GM23338 (cell line): ENCODE results near the gene TRMT10B. TPM values are rescaled to one million over a fixed set of nuclear protein-coding genes. Genes with fewer than 3 reads are reported as not detected.

ENCODE experiments used
- ATAC-seq: fragments of 200-7000 bp; cut with Tn5 transposase; 3 replicates; pipeline ENCODE4 v1.9.1; 2020
- DNase-seq: peaks from one replicate; pipeline ENCODE4 v3.0.0-alpha.2; 2015; ENCODE audit warnings: low spot score
- H2AFZ ChIP-seq: fragments of 200-600 bp; sonication (generic); 2 replicates; pipeline ENCODE4 v1.8.0; 2016; ENCODE audit warnings: antibody characterized with exemption, mild to moderate bottlenecking, moderate library complexity
- H3F3A ChIP-seq: fragments of 200-600 bp; sonication (generic); replicated peaks from 2 replicates; pipeline ENCODE4 v1.8.0; 2017; ENCODE audit warnings: antibody characterized with exemption, mixed run types, low read depth
- H3K27ac ChIP-seq: fragments of 200-600 bp; sonication (generic); 2 replicates; pipeline ENCODE4 v1.6.1; 2016; ENCODE audit warnings: low read depth
- H3K27me3 ChIP-seq: fragments of 200-600 bp; sonication (generic); 2 replicates; pipeline ENCODE4 v1.8.0; 2016; ENCODE audit warnings: mild to moderate bottlenecking, mixed run types, moderate library complexity; ENCODE audit not compliant: insufficient read depth
- H3K36me3 ChIP-seq: fragments of 200-600 bp; sonication (generic); 2 replicates; pipeline ENCODE4 v1.8.0; 2016; ENCODE audit warnings: mild to moderate bottlenecking; ENCODE audit not compliant: insufficient read depth
- H3K4me1 ChIP-seq: fragments of 200-600 bp; sonication (generic); 2 replicates; pipeline ENCODE4 v1.8.0; 2016; ENCODE audit warnings: mild to moderate bottlenecking, moderate library complexity; ENCODE audit not compliant: insufficient read depth
- H3K4me2 ChIP-seq: fragments of 200-600 bp; sonication (generic); 2 replicates; pipeline ENCODE4 v1.7.1; 2017; ENCODE audit warnings: mixed run types
- H3K4me3 ChIP-seq: fragments of 200-600 bp; sonication (generic); 2 replicates; pipeline ENCODE4 v1.6.1; 2016; ENCODE audit warnings: mixed run types
- H3K79me2 ChIP-seq: fragments of 200-600 bp; sonication (generic); replicated peaks from 2 replicates; pipeline ENCODE4 v1.8.0; 2017; ENCODE audit warnings: mild to moderate bottlenecking; ENCODE audit not compliant: insufficient read depth
- H3K9me2 ChIP-seq: fragments of 200-600 bp; sonication (generic); 2 replicates; pipeline ENCODE4 v1.8.0; 2017; ENCODE audit not compliant: insufficient read depth
- H4K20me1 ChIP-seq: fragments of 200-600 bp; sonication (generic); replicated peaks from 2 replicates; pipeline ENCODE4 v1.8.0; 2017; ENCODE audit warnings: mild to moderate bottlenecking; ENCODE audit not compliant: insufficient read depth
- H3K27ac Mint-ChIP-seq: 2 replicates; pipeline ENCODE4 v1.8.0; 2020; ENCODE audit warnings: inconsistent platforms, mild to moderate bottlenecking, moderate library complexity, mixed read lengths
- H3K27me3 Mint-ChIP-seq: 3 replicates; pipeline ENCODE4 v1.8.0; 2022; ENCODE audit warnings: low read depth, mild to moderate bottlenecking, moderate library complexity, mixed read lengths, inconsistent platforms; ENCODE audit not compliant: insufficient read depth, poor library complexity
- H3K36me3 Mint-ChIP-seq: 3 replicates; pipeline ENCODE4 v1.8.0; 2021; ENCODE audit warnings: low read depth, mild to moderate bottlenecking, inconsistent platforms, moderate library complexity, mixed read lengths
- H3K4me1 Mint-ChIP-seq: 3 replicates; pipeline ENCODE4 v1.8.0; 2020; ENCODE audit warnings: mild to moderate bottlenecking, inconsistent platforms, mixed read lengths
- H3K4me3 Mint-ChIP-seq: 3 replicates; pipeline ENCODE4 v1.8.0; 2021; ENCODE audit warnings: moderate library complexity, mild to moderate bottlenecking, inconsistent platforms, mixed read lengths
- H3K9me3 Mint-ChIP-seq: 3 replicates; pipeline ENCODE4 v1.8.0; 2020; ENCODE audit warnings: moderate library complexity, mild to moderate bottlenecking, inconsistent platforms, mixed read lengths
- CREB1 ChIP-seq: fragments of 250-450 bp; sonication (Bioruptor Pico); IDR thresholded peaks from 2 replicates; pipeline ENCODE4 v1.5.0; 2020; ENCODE audit warnings: low read depth, mild to moderate bottlenecking, moderate library complexity
- ETS1 ChIP-seq: IDR thresholded peaks from 2 replicates; pipeline ENCODE4 v1.6.1; 2016; ENCODE audit warnings: antibody characterized with exemption
- EZH2 ChIP-seq: fragments of 200-600 bp; sonication (generic); IDR thresholded peaks from one replicate; pipeline ENCODE4 v1.8.0; 2017; ENCODE audit warnings: antibody characterized with exemption, mild to moderate bottlenecking, low read depth; ENCODE audit not compliant: unreplicated experiment
- EZH2phosphoT487 ChIP-seq: fragments of 200-600 bp; sonication (generic); IDR thresholded peaks from one replicate; pipeline ENCODE4 v1.8.1; 2018; ENCODE audit warnings: antibody characterized with exemption; ENCODE audit not compliant: unreplicated experiment
- JUNB ChIP-seq: IDR thresholded peaks from one replicate; pipeline ENCODE4 v1.6.1; 2016; ENCODE audit warnings: antibody characterized with exemption; ENCODE audit not compliant: unreplicated experiment
- NANOG ChIP-seq: IDR thresholded peaks from 2 replicates; pipeline ENCODE4 v1.6.1; 2016; ENCODE audit warnings: antibody characterized with exemption, borderline replicate concordance
- POLR2AphosphoS5 ChIP-seq: IDR thresholded peaks from 2 replicates; pipeline ENCODE4 v1.6.1; 2016; ENCODE audit warnings: antibody characterized with exemption, low read depth
- REST ChIP-seq: IDR thresholded peaks from one replicate; pipeline ENCODE4 v1.6.1; 2018; ENCODE audit warnings: antibody characterized with exemption; ENCODE audit not compliant: unreplicated experiment
- STAT1 ChIP-seq: IDR thresholded peaks from one replicate; pipeline ENCODE4 v1.6.1; 2016; ENCODE audit warnings: antibody characterized with exemption; ENCODE audit not compliant: unreplicated experiment
- ZNF114 ChIP-seq: fragments of 250-450 bp; sonication (Bioruptor Pico); IDR thresholded peaks from 2 replicates; pipeline ENCODE4 v1.5.0; 2020; ENCODE audit warnings: mild to moderate bottlenecking, moderate library complexity
- ZNF331 ChIP-seq: fragments of 250-450 bp; sonication (Bioruptor Pico); IDR thresholded peaks from 2 replicates; pipeline ENCODE4 v1.5.0; 2020; ENCODE audit warnings: low read depth, mild to moderate bottlenecking, moderate library complexity
- ZNF462 ChIP-seq: fragments of 250-450 bp; sonication (Bioruptor Pico); IDR thresholded peaks from 2 replicates; pipeline ENCODE4 v1.5.0; 2020; ENCODE audit warnings: mild to moderate bottlenecking, moderate library complexity
- polyA plus RNA-seq: library from polyadenylated mRNA; unstranded; fragments of >200 nt; fragmentation: Nextera tagmentation; extraction: Ambion mirVana; gene quantifications from 2 replicates; pipeline ENCODE4 v1.2.1, GENCODE V29; 2016
- total RNA-seq: library from RNA; depleted of rRNA; stranded (reverse); fragments of >200 nt; shearing (Covaris generic); gene quantifications from 2 replicates; pipeline ENCODE4 v1.2.3, GENCODE V29; 2014
- TF ChIP-seq, protein P1 (sequence below), 2 experiments: fragments of 200-600 bp in 1 of 2; sonication (generic) in 1 of 2; conservative IDR thresholded peaks; 2 replicates each; pipeline versions ENCODE4 v1.5.1 to v1.6.1; 2016 to 2017; ENCODE audit warnings: antibody characterized with exemption in 2 of 2, low read depth in 2 of 2, mild to moderate bottlenecking in 2 of 2, moderate library complexity in 1 of 2

The TRMT10B gene
- total and polyA plus RNA-seq, 2 experiments from 2014 or later: 3.1 to 10.8 TPM

- H3K27me3 Mint-ChIP-seq: no peaks in the 10 kb centered on the region
- H3K36me3 ChIP-seq: no peaks in the 10 kb centered on the region
- H3K36me3 Mint-ChIP-seq: no peaks in the 10 kb centered on the region
- no peaks in the 10 kb centered on the region for H3K9me3 Mint-ChIP-seq
- H3K4me3 ChIP-seq: no peak overlapping the region
- H3K4me3 Mint-ChIP-seq: no peak overlapping the region
- no peak for ATAC-seq
- DNase-seq: no peak
- H2AFZ ChIP-seq: no peak overlapping the region
- H4K20me1 ChIP-seq: no peaks in the 10 kb centered on the region
- no peaks in the 10 kb centered on the region for H3K79me2 ChIP-seq
- no peak overlapping the region for H3K4me2 ChIP-seq
- H3K27me3 ChIP-seq: 0 out of 2 replicates have a peak, but pooled peaks cover 4% of the 10 kb centered on the region
- TF ChIP-seq POLR2AphosphoS5: no peak
- TF ChIP-seq ZNF462 (CRISPR knock-in tag): no peak
- no peak for TF ChIP-seq ZNF114
- TF ChIP-seq EZH2: no peak
- TF ChIP-seq JUNB: no peak
- TF ChIP-seq ETS1: no peak
- TF ChIP-seq NANOG: no peak
- TF ChIP-seq, protein P1, sequence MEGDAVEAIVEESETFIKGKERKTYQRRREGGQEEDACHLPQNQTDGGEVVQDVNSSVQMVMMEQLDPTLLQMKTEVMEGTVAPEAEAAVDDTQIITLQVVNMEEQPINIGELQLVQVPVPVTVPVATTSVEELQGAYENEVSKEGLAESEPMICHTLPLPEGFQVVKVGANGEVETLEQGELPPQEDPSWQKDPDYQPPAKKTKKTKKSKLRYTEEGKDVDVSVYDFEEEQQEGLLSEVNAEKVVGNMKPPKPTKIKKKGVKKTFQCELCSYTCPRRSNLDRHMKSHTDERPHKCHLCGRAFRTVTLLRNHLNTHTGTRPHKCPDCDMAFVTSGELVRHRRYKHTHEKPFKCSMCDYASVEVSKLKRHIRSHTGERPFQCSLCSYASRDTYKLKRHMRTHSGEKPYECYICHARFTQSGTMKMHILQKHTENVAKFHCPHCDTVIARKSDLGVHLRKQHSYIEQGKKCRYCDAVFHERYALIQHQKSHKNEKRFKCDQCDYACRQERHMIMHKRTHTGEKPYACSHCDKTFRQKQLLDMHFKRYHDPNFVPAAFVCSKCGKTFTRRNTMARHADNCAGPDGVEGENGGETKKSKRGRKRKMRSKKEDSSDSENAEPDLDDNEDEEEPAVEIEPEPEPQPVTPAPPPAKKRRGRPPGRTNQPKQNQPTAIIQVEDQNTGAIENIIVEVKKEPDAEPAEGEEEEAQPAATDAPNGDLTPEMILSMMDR (conservative IDR thresholded peaks at IDR 0.05; ENCODE audit: low read depth in 2 of 2): no peak
- no peak for TF ChIP-seq ZNF331 (CRISPR knock-in tag)
- no peak for TF ChIP-seq REST
- TF ChIP-seq EZH2phosphoT487: no peak
- no peak for TF ChIP-seq STAT1
- no peak for TF ChIP-seq CREB1 (CRISPR knock-in tag)
- 0 out of 2 replicates have a peak, but pooled peaks cover 4% of the 10 kb centered on the region for H3F3A ChIP-seq
- H3K27ac ChIP-seq: no peak overlapping the region
- no peaks in the 10 kb centered on the region for H3K4me1 ChIP-seq
- no peaks in the 10 kb centered on the region for H3K4me1 Mint-ChIP-seq
- H3K27ac Mint-ChIP-seq: no peak overlapping the region
- H3K9me2 ChIP-seq: no peaks in the 10 kb centered on the region
Observed at GRCh38 chr9:37792122-37792521, 38.5 kb downstream of the TRMT10B start.
